ENCODE measurements around the gene RBMS1. TPM values are rescaled to one million over a fixed set of nuclear protein-coding genes. Genes with fewer than 3 reads are reported as not detected.

The RBMS1 gene
- total RNA-seq, 1 experiment from 2014 or later, result 77.5 TPM

GRCh38 chr2:160408173-160408958 is 85.2 kb downstream of the RBMS1 start:
- H4K5ac ChIP-seq (ENCODE audit: insufficient read length, low read depth, low read length), result no peak overlapping the region
- H4K8ac ChIP-seq (replicated peaks; ENCODE audit: insufficient read length, low read depth, low read length), result no peak overlapping the region
- peak overlapping the region; percentile 85 for H3K4me2 ChIP-seq (ENCODE audit: insufficient read depth, insufficient read length, low read length)
- H2BK15ac ChIP-seq (ENCODE audit: low read depth, low read length), result no peak overlapping the region; the same call in 1 of the 2 replicates
- H3K56ac ChIP-seq (ENCODE audit: insufficient read length, low read depth, low read length), result no peak overlapping the region
- peaks cover 15% of the 10 kb centered on the region for H3K23me2 ChIP-seq (ENCODE audit: insufficient read length, low read depth, low read length, poor library complexity, severe bottlenecking)
- no peak overlapping the region for H2AFZ ChIP-seq (ENCODE audit: low read length)
- H3K14ac ChIP-seq (ENCODE audit: insufficient read depth, low read length), result peak overlapping the region; percentile 62; the same call in 1 of the 2 replicates
- peak overlapping the region; percentile 76 to 90 for H3K4me3 Mint-ChIP-seq
- no peaks in the 10 kb centered on the region for H3K79me1 ChIP-seq (ENCODE audit: insufficient read depth, low read depth, low read length, poor library complexity, severe bottlenecking)
- H3K27me3 Mint-ChIP-seq (ENCODE audit: low read depth), result peaks cover 10% of the 10 kb centered on the region
- no peak overlapping the region for H4K91ac ChIP-seq (ENCODE audit: insufficient read length, low read depth, low read length)
- peaks cover 0 to 6% of the 10 kb centered on the region in 2 experiments; a peak in 1 of 5 replicates for H3K9me3 Mint-ChIP-seq
- H3K27me3 ChIP-seq (ENCODE audit: insufficient read depth, low read length), result no peaks in the 10 kb centered on the region; the same call in 1 of the 2 replicates
- peak overlapping the region; percentile 79 for H3K18ac ChIP-seq (ENCODE audit: insufficient read length, low read depth, low read length)
- no peak for TF ChIP-seq CTCF (conservative IDR thresholded peaks at IDR 0.05)
- H3K36me3 Mint-ChIP-seq (ENCODE audit: insufficient read depth in 1 of 3, low read depth in 3 of 3), result no peaks in the 10 kb centered on the region; a peak in 1 of 7 replicates
- H3K27ac ChIP-seq (ENCODE audit: insufficient read length, low read depth, low read length), result no peak overlapping the region
- no peak overlapping the region for H3K4ac ChIP-seq (ENCODE audit: low read depth, low read length)
- H3K27ac Mint-ChIP-seq, result peak overlapping the region; percentile 66 to 96 (median 90)
- peaks cover 5% of the 10 kb centered on the region; the same call in 1 of the 2 replicates for H3K4me1 ChIP-seq (ENCODE audit: insufficient read depth, low read length)
- no peak overlapping the region for H2BK20ac ChIP-seq (ENCODE audit: low read depth, low read length, poor library complexity, severe bottlenecking)
- no peak overlapping the region for H2BK5ac ChIP-seq (ENCODE audit: insufficient read length, low read length)
- no peak overlapping the region for H2AK5ac ChIP-seq (ENCODE audit: insufficient read length, low read length)
- H3T11ph ChIP-seq (ENCODE audit: low read length), result no peak overlapping the region
- peak; percentile 44 for DNase-seq
- no CpG with 5 or more reads among the region's 34 CpGs for WGBS (ENCODE audit: extremely low coverage, insufficient read length, low lambda C conversion rate)
- no peaks in the 10 kb centered on the region for H3K9me3 ChIP-seq (ENCODE audit: control insufficient read depth, low read depth, low read length)
- H3K4me1 Mint-ChIP-seq, result peaks cover 46 to 51% of the 10 kb centered on the region in 2 experiments
- H2BK120ac ChIP-seq (ENCODE audit: low read depth, low read length, poor library complexity, severe bottlenecking), result peak overlapping the region; percentile 52
- H4K20me1 ChIP-seq (ENCODE audit: control insufficient read depth, insufficient read depth, insufficient read length), result no peaks in the 10 kb centered on the region
- H2BK12ac ChIP-seq (ENCODE audit: insufficient read length, low read depth, low read length), result peak overlapping the region; percentile 25
- H3K9ac ChIP-seq (ENCODE audit: extremely low read depth, insufficient read length, low read length), result peak overlapping the region; percentile 42
- peaks cover 6% of the 10 kb centered on the region; the same call in 1 of the 2 replicates for H3K79me2 ChIP-seq (ENCODE audit: insufficient read depth, low read length)
- no peak overlapping the region for H3K23ac ChIP-seq (ENCODE audit: insufficient read length, low read depth, low read length)

Data from H9 (cell line).